Measurements from ENCODE around the gene ACSS2.

GRCh38 chr20:34874094-34874654 lies 2.2 kb upstream of the ACSS2 start:
- TF ChIP-seq PATZ1 (CRISPR knock-in tag; IDR thresholded peaks at IDR 0.05; ENCODE audit: borderline replicate concordance) (no peak), ZFP30 (CRISPR knock-in tag; IDR thresholded peaks at IDR 0.05) (no peak), PPARA (CRISPR knock-in tag; IDR thresholded peaks at IDR 0.05; ENCODE audit: borderline replicate concordance) (no peak), CREB5 (CRISPR knock-in tag; IDR thresholded peaks at IDR 0.05; ENCODE audit: low read depth) (no peak), ZC3H10 (CRISPR knock-in tag; IDR thresholded peaks at IDR 0.05) (no peak), RARB (CRISPR knock-in tag; IDR thresholded peaks at IDR 0.05) (no peak), CSRNP3 (CRISPR knock-in tag; IDR thresholded peaks at IDR 0.05) (no peak), ZNF70 (CRISPR knock-in tag; IDR thresholded peaks at IDR 0.05) (no peak), OSR1 (CRISPR knock-in tag; IDR thresholded peaks at IDR 0.05) (no peak), TOX (CRISPR knock-in tag; IDR thresholded peaks at IDR 0.05; ENCODE audit: borderline replicate concordance) (no peak), ARNTL (CRISPR knock-in tag; IDR thresholded peaks at IDR 0.05; ENCODE audit: borderline replicate concordance, low read depth) (no peak), ZFP3 (CRISPR knock-in tag; IDR thresholded peaks at IDR 0.05) (no peak), GLIS3 (CRISPR knock-in tag; IDR thresholded peaks at IDR 0.05) (no peak)

All from SK-N-SH treated with all-trans-retinoic acid at 6 μM for 48 hours (cell line).